NCI-H2081 (cell line): Measurements from ENCODE around the gene GRK5.
"Not testable (repeated sequence)": the region's sequence is repeated elsewhere in the genome, so short reads cannot be mapped to it uniquely, and the experiment has no call there.

Experiments
- DNase-seq, 2 experiments: peaks; one replicate each; lab custom pipeline; 2025; lab: John Stamatoyannopoulos, UW

The GRK5 gene

GRCh38 chr10:119207366-119207666, at the start of gene GRK5:
GRK5 (plus strand) TSS chr10:119207571; CDS start chr10:119207918, 347 bp downstream.
- DNase-seq: peak; percentile 61 to 88

- no peak for DNase-seq
Measured at GRCh38 chr10:119159332-119159731, 48.0 kb upstream of the GRK5 start.

DNA sequence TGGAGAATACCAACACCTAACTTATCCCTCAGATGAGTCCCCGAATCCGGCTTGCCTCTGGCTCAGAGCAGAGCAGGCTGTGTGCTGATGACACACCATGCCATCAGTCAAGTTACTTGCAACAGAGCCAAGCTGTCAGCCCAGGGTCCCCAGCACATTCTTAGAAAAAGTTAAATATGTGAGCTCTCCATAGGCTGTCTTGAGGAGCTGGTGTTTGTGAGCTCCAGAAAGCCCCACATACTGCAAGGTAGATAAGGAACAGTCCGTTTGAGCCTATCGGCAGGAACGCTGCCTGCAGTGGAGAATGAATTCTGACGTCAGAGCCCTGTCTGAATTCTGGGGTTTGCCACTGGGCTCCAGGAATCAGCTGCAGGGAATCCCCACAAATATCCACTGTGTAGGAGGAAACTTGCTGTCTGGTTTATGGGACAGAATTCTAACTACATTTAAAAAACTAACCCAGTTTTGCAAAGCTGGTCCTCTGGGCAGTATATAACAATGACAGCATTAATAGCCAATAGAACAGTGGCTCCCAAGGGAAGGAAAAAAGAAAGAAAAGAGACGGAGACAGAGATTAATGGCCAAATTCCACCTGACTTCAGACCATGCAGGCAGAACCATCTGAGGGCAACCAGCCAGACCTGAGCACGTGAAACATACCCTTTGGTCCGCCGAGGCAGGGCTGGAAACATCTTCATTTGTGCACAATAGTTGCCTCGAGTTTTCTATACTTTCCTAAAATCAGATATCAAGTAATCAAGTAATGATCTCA, 45.5 kb upstream of the GRK5 start:
- DNase-seq: no peak

- DNase-seq: no peak
Measured at GRCh38 chr10:119162452-119163092, 44.8 kb upstream of the GRK5 start.

GRCh38 chr10:119165171-119166117, 41.9 kb upstream of the GRK5 start, which contains the start of gene SFXN4:
SFXN4 (minus strand) TSS chr10:119165714; CDS start chr10:119165647, 67 bp downstream.
- DNase-seq: peak; percentile 35 to 71

GRCh38 chr10:119166118-119166500, 41.3 kb upstream of the GRK5 start:
- no peak for DNase-seq

DNA sequence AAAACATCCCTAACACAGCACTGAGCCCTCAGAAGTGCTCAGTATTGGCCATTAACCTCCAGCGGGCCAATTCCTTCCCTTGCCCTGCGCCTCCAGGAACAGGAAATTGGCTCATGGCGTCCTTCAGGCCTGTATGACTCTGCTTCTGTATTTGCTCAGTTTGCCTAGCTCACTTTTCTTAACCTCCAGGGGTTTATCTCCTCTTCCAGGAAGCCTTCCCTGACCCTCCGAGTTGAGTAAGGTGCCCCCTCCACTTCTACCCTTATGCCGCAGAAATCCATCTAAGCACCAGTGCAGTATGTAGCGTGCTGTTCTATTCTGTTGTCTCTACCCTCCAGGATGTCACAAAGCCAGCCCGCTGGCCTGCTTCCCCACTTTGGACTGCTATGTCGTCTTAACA, 40.8 kb upstream of the GRK5 start:
- no peak for DNase-seq

GRCh38 chr10:119167041-119167440, 40.3 kb upstream of the GRK5 start:
- DNase-seq: no peak

- no peak for DNase-seq
Measured at GRCh38 chr10:119174109-119174508, 33.3 kb upstream of the GRK5 start.

DNA sequence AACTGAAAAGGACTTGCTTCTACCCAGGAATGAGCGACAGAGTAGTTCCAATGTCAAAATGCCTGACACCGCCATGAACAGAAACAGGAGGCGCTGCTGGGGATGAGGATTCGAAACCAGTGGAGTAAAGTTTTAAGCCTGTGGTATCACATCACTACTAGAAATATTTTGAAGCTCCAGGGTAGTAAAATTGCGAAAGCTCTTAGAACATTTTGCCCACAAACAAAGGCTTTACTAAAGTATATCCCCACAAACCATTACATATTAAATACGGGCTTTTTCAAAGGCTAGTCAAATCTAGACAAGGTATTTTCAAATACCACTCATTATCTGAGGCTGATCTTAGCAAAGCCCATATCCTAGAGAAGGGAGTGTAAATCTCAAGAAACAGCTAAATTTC, 31.2 kb upstream of the GRK5 start:
- DNase-seq: no peak

- DNase-seq: no peak
Measured at GRCh38 chr10:119177708-119178371, 29.5 kb upstream of the GRK5 start.

- DNase-seq: peak; percentile 80 to 85
Measured at GRCh38 chr10:119178372-119179119, 28.8 kb upstream of the GRK5 start, which contains the start of gene PRDX3. PRDX3 (minus strand) TSS chr10:119178812; CDS start chr10:119178790, 22 bp downstream.

DNA sequence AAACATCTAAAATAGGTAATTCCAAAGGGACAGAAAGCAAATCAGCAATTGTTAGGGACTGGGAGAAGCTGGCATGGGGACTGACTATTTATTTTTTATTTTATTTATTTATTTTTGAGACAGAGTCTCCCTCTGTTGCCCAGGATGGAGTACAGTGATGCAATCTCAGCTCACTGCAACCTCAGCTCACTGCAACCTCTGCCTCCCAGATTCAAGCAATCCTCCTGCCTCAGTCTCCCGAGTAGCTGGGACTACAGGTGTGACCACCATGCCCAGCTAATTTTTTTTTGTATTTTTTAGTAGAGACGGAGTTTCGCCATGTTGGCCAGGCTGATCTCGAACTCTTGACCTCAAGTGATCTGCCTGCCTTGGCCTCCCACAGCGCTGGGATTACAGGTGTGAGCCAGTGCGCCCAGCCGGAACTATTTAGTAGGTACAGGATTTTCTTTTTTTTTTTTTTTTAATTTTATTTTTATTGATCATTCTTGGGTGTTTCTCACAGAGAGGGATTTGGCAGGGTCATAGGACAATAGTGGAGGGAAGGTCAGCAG, 26.4 kb upstream of the GRK5 start:
- not testable (repeated sequence) for DNase-seq

- DNase-seq: no peak
Measured at GRCh38 chr10:119183664-119184412, 23.5 kb upstream of the GRK5 start.

DNA sequence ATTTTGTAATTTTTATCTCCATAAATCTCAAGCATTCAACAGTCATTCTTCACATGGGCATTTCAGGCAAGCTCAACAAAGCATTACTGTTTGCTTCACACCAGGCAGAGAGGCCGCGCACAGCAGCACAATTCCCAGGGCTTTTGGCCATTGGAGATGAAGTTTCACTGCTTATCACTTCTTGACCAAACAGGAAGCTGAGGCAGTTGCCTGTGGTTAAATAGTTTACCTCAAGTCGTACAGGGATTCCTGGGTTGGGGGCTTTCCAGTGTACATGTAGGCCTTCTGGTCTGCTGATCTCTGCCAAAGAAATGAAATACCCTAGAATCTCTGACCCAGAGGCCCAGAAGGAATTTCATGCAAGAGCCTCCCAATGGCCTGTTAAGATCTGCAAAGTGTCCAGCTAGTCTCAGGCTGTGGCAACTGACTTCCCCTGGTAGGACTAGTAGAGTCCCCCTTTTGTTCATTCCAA, 17.5 kb upstream of the GRK5 start:
- DNase-seq: no peak

DNA sequence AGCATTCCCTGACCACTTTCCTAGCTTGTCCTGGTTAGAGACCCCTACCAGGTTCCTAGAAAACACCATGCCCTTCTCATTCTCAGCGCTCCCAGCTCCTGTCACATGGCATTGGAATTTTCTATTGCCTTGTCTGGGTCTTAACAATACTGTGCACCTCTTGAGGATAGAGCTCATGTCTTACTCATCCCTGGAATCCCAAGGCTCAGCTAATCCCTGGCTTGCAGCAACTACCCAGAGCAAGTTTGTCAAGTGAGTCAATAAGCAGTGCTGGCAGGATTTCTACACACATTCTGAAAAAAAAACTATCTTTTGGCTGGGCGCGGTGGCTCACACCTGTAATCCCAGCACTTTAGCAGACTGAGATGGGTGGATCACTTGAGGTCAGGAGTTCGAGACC, 17.0 kb upstream of the GRK5 start:
- no peak for DNase-seq

GRCh38 chr10:119190954-119191785, 16.2 kb upstream of the GRK5 start:
- DNase-seq: no peak

DNA sequence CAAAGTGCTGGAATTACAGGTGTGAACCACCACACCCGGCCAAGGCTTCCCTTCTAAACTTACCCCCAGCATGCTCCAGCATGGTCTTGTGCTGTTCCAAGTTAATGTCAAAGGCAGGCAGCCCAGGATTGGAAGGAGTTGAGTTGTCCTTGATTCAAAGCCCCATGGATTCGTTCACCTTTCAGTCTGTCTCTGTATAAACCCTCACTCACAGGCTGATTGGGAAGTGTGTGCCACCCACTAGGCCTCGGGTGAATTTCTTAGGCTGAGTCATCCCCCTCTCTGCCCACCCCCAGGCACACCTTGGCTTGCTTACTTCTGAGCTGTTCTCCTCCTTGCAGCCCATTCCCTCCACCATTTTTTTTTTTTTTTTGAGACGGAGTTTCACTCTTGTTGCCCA, 15.5 kb upstream of the GRK5 start:
- DNase-seq: no peak

DNA sequence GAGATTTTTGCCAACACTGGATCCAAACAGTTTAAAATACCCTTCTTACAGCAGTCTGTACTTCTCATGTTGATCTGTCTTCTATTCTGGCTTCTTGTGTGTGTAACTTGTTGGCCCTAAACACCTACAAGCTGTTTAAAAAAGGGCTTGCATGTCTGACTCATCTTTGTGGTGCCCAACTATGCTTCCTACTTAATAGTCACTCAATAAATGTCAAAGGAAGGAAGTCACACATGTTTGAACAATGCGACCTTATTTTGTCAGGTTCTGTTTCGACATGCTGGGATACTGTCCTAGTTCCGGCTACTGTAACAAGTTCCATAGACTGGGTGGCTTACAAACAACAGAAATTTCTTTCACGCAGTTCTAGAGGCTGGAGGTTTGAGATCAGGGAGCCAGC, 9.4 kb upstream of the GRK5 start:
- DNase-seq: no peak
